Adrenal gland (tissue), 12 donors: ENCODE results near the gene ACTR2. TPM values are rescaled to one million over a fixed set of nuclear protein-coding genes. Genes with fewer than 3 reads are reported as not detected.

Experiments
- DNase-seq, 7 donors: peaks; one replicate each; pipeline ENCODE4 v3.0.0-alpha.2; 2019 to 2020
- H3K27ac ChIP-seq, 5 donors: fragments of 200-600 bp; sonication (generic) in 4 of 5; 1 replicate in 3 of 5; 2 replicates in 2 of 5; pipeline versions ENCODE4 v1.5.1 to v1.8.0; 2016 to 2020; ENCODE audit warnings: mild to moderate bottlenecking in 1 of 5
- H3K27me3 ChIP-seq: fragments of 200-600 bp; 2 replicates; pipeline ENCODE4 v1.8.0; 2021
- H3K36me3 ChIP-seq, 2 donors: fragments of 200-600 bp; replicated peaks in 1 of 2; 1 replicate in 1 of 2; 2 replicates in 1 of 2; pipeline versions ENCODE4 v1.5.1 to v1.8.0; 2018 to 2022
- H3K4me1 ChIP-seq, 2 donors: fragments of 200-600 bp; replicated peaks in 1 of 2; 1 replicate in 1 of 2; 2 replicates in 1 of 2; pipeline versions ENCODE4 v1.5.1 to v1.8.0; 2018 to 2021
- H3K4me3 ChIP-seq, 4 donors: fragments of 200-600 bp; sonication (generic) in 3 of 4; one replicate each; pipeline ENCODE4 v1.5.1; 2016 to 2018
- H3K9me3 ChIP-seq, 3 donors: fragments of 200-600 bp; sonication (generic) in 1 of 3; replicated peaks in 1 of 3; 1 replicate in 2 of 3; 2 replicates in 1 of 3; pipeline versions ENCODE4 v1.5.1 to v1.8.0; 2016 to 2021
- POLR2A ChIP-seq, 2 donors: fragments of 450-650 bp; IDR thresholded peaks; one replicate each; pipeline ENCODE4 v1.6.1; 2017; ENCODE audit warnings: antibody characterized with exemption in 2 of 2, mild to moderate bottlenecking in 2 of 2, moderate library complexity in 1 of 2
- WGBS, 4 donors: extraction: QIAGEN DNeasy Blood & Tissue Kit in 2 of 4; methylation state at CpG; one replicate each; pipeline versions ENCODE4 v1.1.5 to v1.1.7; 2013 to 2017; 5-methylcytosine and 5-hydroxymethylcytosine counted together
- intact Hi-C, 2 donors: fragments of 100-400 bp; cut with DNase I; formaldehyde crosslinking; loops; one replicate each; pipeline versions ENCODE4 v1.14.1 to v1.15.0; 2022 to 2023
- polyA plus RNA-seq, 3 donors: library from polyadenylated mRNA; stranded (reverse); fragments of 200-250 nt in 2 of 3; fragments of 350-450 nt in 1 of 3; fragmentation: Illumina TruSeq in 1 of 3; extraction: RNeasy Lipid Tissue Mini Kit (QIAGEN cat#74804) in 1 of 3; gene quantifications; one replicate each; pipeline ENCODE4 v1.2.3, GENCODE V29; 2013 to 2014
- total RNA-seq, 9 donors: library from RNA; depleted of rRNA in 4 of 9; stranded (reverse); fragments of >200 nt in 4 of 9; fragments of 120-200 nt in 1 of 9; fragmentation: NEBNext Ultra II Directional in 1 of 9; extraction: Animal tissue kit (Norgen Biotek cat#: 25700) in 1 of 9; gene quantifications; one replicate each; pipeline versions ENCODE4 v1.1.0 to v1.2.4, GENCODE V29; 2013 to 2023
- TF ChIP-seq, protein P1 (sequence below), 6 experiments: fragments of 450-650 bp in 4 of 6; fragments of 200-600 bp in 2 of 6; sonication (generic) in 1 of 6; IDR thresholded peaks; 1 replicate in 5 of 6; 2 replicates in 1 of 6; pipeline versions ENCODE4 v1.5.1 to v1.8.0; 2016 to 2021; ENCODE audit warnings: antibody characterized with exemption in 6 of 6, mild to moderate bottlenecking in 2 of 6, moderate library complexity in 1 of 6
- donor health status: healthy with polysubstance abuse.
- donor health status: Bipolar disorder and iron deficiency.
- donor health status: DM: yes; HTN: yes; CAD: no.
- donor health status: DM: no; HTN: no; CAD: no.
- donor health status: DM: no; HTN: no; CAD: no.
- donor health status: DM: yes; HTN: yes; CAD: no.

The ACTR2 gene
- total and polyA plus RNA-seq, 12 donors: 29.9 to 186 (median 73.5) TPM

DNA sequence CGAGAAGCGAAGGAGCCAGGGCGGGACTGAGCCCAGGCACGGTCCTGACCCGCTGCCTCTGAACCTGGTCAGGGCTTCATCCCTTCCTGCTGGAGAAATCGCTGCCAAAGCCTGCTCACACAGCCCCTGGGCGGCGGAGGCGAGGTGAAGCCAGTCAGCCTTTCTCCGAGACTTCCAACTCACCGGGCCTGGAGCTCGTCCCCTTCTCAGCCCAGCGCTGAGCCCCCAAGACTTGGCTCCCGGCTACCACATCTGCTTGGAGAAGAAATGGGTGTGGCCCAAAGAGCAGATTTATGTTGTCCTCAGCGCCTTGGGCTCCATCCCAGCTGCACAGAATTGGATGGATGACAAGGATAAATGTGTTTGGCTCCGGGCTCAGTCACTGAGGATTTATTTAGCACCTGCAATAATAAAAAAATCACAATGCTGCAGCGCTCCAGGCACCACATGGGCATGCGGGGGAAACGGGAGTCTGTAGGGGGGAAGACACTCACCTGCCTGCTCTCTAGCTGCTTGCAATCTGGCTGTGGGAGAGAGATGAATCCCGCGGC, 64.9 kb downstream of the ACTR2 start:
- intact Hi-C loops: no loop called here
- no peaks in the 10 kb centered on the region for H3K27me3 ChIP-seq
- DNase-seq: no peak
- H3K36me3 ChIP-seq: no peaks in the 10 kb centered on the region
- 66 to 74% (median 71%) methylated on average over 7 to 21 of the region's 21 CpGs for WGBS, 4 donors
- H3K27ac ChIP-seq: no peak overlapping the region
- H3K4me1 ChIP-seq: no peaks in the 10 kb centered on the region
- no peak overlapping the region for H3K4me3 ChIP-seq
- H3K9me3 ChIP-seq: no peaks in the 10 kb centered on the region
- no peak for TF ChIP-seq POLR2A (IDR thresholded peaks at IDR 0.05)
- TF ChIP-seq, protein P1, sequence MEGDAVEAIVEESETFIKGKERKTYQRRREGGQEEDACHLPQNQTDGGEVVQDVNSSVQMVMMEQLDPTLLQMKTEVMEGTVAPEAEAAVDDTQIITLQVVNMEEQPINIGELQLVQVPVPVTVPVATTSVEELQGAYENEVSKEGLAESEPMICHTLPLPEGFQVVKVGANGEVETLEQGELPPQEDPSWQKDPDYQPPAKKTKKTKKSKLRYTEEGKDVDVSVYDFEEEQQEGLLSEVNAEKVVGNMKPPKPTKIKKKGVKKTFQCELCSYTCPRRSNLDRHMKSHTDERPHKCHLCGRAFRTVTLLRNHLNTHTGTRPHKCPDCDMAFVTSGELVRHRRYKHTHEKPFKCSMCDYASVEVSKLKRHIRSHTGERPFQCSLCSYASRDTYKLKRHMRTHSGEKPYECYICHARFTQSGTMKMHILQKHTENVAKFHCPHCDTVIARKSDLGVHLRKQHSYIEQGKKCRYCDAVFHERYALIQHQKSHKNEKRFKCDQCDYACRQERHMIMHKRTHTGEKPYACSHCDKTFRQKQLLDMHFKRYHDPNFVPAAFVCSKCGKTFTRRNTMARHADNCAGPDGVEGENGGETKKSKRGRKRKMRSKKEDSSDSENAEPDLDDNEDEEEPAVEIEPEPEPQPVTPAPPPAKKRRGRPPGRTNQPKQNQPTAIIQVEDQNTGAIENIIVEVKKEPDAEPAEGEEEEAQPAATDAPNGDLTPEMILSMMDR (IDR thresholded peaks at IDR 0.05): no peak

DNA sequence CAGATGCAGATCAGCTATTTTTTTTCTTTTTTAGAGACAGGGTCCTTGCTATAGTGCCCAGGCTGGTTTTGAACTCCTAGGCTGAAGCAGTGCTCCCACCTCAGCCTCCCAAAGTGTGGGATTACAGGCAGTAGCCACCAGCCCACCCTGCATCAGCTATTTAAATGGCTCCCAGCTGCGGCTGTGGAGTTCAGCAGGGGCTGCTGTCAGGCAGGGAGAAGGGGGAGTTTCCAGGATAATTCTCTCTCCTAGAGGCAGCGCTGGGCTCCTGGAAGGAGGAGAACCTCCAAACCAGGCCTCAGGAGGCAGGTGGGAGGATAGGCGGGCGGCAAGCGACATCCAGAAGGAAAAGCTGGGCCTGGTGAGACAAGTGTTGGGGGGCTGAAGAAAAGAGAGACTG, 65.7 kb downstream of the ACTR2 start:
- H3K9me3 ChIP-seq: no peaks in the 10 kb centered on the region
- intact Hi-C loops: no loop called here
- WGBS, 4 donors: 85 to 99% (median 96%) methylated on average over 5 of the region's 5 CpGs
- no peaks in the 10 kb centered on the region for H3K36me3 ChIP-seq
- H3K27ac ChIP-seq: no peak overlapping the region
- no peak for DNase-seq
- H3K27me3 ChIP-seq: no peaks in the 10 kb centered on the region
- TF ChIP-seq, protein P1 (IDR thresholded peaks at IDR 0.05): no peak
- TF ChIP-seq POLR2A (IDR thresholded peaks at IDR 0.05): no peak
- no peaks in the 10 kb centered on the region for H3K4me1 ChIP-seq
- H3K4me3 ChIP-seq: no peak overlapping the region

DNA sequence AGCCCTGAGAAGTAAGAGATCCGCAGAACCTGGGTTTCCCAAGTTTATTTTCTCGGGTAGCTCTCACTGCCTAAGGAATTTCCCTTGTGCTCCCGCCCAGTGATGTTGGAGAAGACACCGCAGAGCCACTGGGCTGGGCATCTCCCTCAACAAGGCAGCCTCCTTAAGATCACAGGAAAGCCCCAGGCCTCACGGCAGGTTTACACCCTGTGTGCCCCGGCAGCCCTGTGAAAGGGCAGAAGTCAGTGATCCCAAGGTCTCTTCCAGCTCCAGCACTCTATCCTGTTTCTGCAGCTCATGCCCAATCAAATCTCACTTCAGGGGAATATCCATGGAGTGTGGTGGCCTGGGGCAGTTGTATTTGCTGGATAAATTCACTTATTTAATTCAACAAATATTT, 66.5 kb downstream of the ACTR2 start:
- WGBS, 4 donors: 77 to 94% (median 82%) methylated on average over 2 to 6 of the region's 6 CpGs

DNA sequence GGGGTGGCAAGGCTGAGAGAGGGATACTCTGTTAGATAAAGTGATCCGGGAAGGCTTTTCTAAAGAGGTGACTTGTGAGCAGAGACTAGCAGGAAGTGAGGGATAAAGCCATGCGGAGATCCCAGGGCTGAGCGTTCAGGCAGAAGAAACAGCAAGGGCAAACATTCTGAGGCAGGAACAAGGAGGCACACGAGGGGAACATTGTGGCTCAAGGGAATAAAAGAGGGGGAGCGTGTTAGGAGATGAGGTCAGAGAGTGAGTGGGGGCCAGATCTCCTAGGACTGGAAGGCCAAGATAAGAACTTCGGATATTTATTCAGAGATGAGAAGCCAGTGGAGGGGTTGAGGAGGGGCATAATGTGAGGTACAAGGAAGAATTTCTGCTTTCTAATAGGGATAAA, 67.1 kb downstream of the ACTR2 start:
- Histone ChIP-seq H3K9me3 (no peaks in the 10 kb centered on the region), H3K27ac (no peak overlapping the region), H3K27me3 (no peaks in the 10 kb centered on the region), H3K36me3 (no peaks in the 10 kb centered on the region), H3K4me3 (no peak overlapping the region), H3K4me1 (peaks cover 0 to 3% of the 10 kb centered on the region in 2 donors)
- intact Hi-C loops: no loop called here
- TF ChIP-seq POLR2A (IDR thresholded peaks at IDR 0.05): no peak
- TF ChIP-seq, protein P1 (IDR thresholded peaks at IDR 0.05): no peak
- 72 to 78% (median 75%) methylated on average over 6 of the region's 6 CpGs for WGBS, 4 donors
- no peak for DNase-seq

More for the DNA sequence above, 66.5 kb downstream of the ACTR2 start:
- no peak for TF ChIP-seq POLR2A (IDR thresholded peaks at IDR 0.05)
- TF ChIP-seq, protein P1 (IDR thresholded peaks at IDR 0.05): no peak
- no peaks in the 10 kb centered on the region for H3K27me3 ChIP-seq
- H3K4me1 ChIP-seq: no peaks in the 10 kb centered on the region
- intact Hi-C loops: no loop called here
- H3K4me3 ChIP-seq: no peak overlapping the region
- H3K36me3 ChIP-seq: no peaks in the 10 kb centered on the region
- no peaks in the 10 kb centered on the region for H3K9me3 ChIP-seq
- no peak overlapping the region for H3K27ac ChIP-seq
- no peak for DNase-seq
